HL-60 (cell line): Measurements from ENCODE around the gene DNAH8.

Experiments used
- DNase-seq, 2 experiments: peaks; one replicate each; pipeline ENCODE4 v3.0.0-alpha.2; 2010 to 2020; ENCODE audit warnings: low read depth in 1 of 2, low spot score in 1 of 2
- H3K27ac ChIP-seq: fragments of 250-450 bp; sonication (Bioruptor Pico); replicated peaks from 2 replicates; pipeline ENCODE4 v1.5.1; 2020; ENCODE audit warnings: mild to moderate bottlenecking, moderate library complexity
- H3K27me3 ChIP-seq: fragments of 250-450 bp; sonication (Bioruptor Pico); 2 replicates; pipeline ENCODE4 v1.5.1; 2021; ENCODE audit warnings: mild to moderate bottlenecking, moderate library complexity; ENCODE audit not compliant: insufficient read depth, poor library complexity, severe bottlenecking
- H3K4me3 ChIP-seq: replicated peaks from 2 replicates; pipeline ENCODE4 v1.5.1; 2011; ENCODE audit warnings: mild to moderate bottlenecking, control low read depth, low read length; ENCODE audit not compliant: insufficient read depth
- CTCF ChIP-seq: IDR thresholded peaks from one replicate; pipeline ENCODE4 v1.5.1; 2011; ENCODE audit warnings: low read length, control low read depth, inconsistent platforms; ENCODE audit not compliant: insufficient read depth
- GABPA ChIP-seq: IDR thresholded peaks from 2 replicates; pipeline ENCODE4 v1.6.1; 2012; ENCODE audit warnings: low read depth
- POLR2AphosphoS5 ChIP-seq: IDR thresholded peaks from 2 replicates; pipeline ENCODE4 v1.6.1; 2012; ENCODE audit warnings: low read depth
- REST ChIP-seq: IDR thresholded peaks from 2 replicates; pipeline ENCODE4 v1.6.1; 2012; ENCODE audit warnings: low read depth; ENCODE audit not compliant: insufficient replicate concordance
- SPI1 ChIP-seq: IDR thresholded peaks from 2 replicates; pipeline ENCODE4 v1.6.1; 2012; ENCODE audit warnings: low read depth, mild to moderate bottlenecking, borderline replicate concordance

Gene DNAH8

GRCh38 chr6:38846844-38847243 is 131.7 kb downstream of the DNAH8 start:
- TF ChIP-seq GABPA (no peak), REST (no peak), SPI1 (no peak), CTCF (no peak), POLR2AphosphoS5 (no peak)
- H3K4me3 ChIP-seq: no peak overlapping the region
- no peak for DNase-seq
- H3K27me3 ChIP-seq: peaks cover 9% of the 10 kb centered on the region
- no peak overlapping the region for H3K27ac ChIP-seq

- no peak for TF ChIP-seq CTCF
- no peak for TF ChIP-seq GABPA
- TF ChIP-seq SPI1: no peak
- no peak for TF ChIP-seq REST
- no peak for TF ChIP-seq POLR2AphosphoS5
- Histone ChIP-seq H3K27me3 (peaks cover 9% of the 10 kb centered on the region), H3K4me3 (no peak overlapping the region), H3K27ac (no peak overlapping the region)
- DNase-seq: no peak
These were observed 132.4 kb downstream of the DNAH8 start for GRCh38 chr6:38847497-38847896.

- no peak for DNase-seq
- Histone ChIP-seq H3K4me3 (no peak overlapping the region), H3K27me3 (peaks cover 6% of the 10 kb centered on the region), H3K27ac (no peak overlapping the region)
- TF ChIP-seq POLR2AphosphoS5 (no peak), GABPA (no peak), SPI1 (no peak), CTCF (no peak), REST (no peak)
These were observed 133.6 kb downstream of the DNAH8 start for GRCh38 chr6:38848760-38849159.
